Lung (tissue), 12 donors: Measurements from ENCODE around the gene PLEKHA1. TPM values are rescaled to one million over a fixed set of nuclear protein-coding genes. Genes with fewer than 3 reads are reported as not detected.

Experiments
- ATAC-seq: fragments of 200-7000 bp; cut with Tn5 transposase; one replicate; pipeline ENCODE4 v1.9.1; 2020; ENCODE audit warnings: moderate number of reproducible peaks; ENCODE audit not compliant: insufficient read depth, low FRiP score
- DNase-seq, 3 donors: peaks; one replicate each; pipeline ENCODE4 v3.0.0-alpha.2; 2013 to 2017
- H3K27ac ChIP-seq, 2 donors: one replicate each; pipeline ENCODE4 v1.5.1; 2013; ENCODE audit warnings: mild to moderate bottlenecking in 2 of 2, moderate library complexity in 2 of 2, control low read depth in 1 of 2, inconsistent platforms in 1 of 2, low read depth in 1 of 2, low read length in 1 of 2
- H3K27me3 ChIP-seq, 3 donors: one replicate each; pipeline ENCODE4 v1.5.1; 2013; ENCODE audit warnings: low read length in 2 of 3; ENCODE audit not compliant: control insufficient read depth in 3 of 3, insufficient read depth in 3 of 3
- H3K36me3 ChIP-seq, 4 donors: one replicate each; pipeline ENCODE4 v1.5.1; 2013; ENCODE audit warnings: low read length in 4 of 4, mild to moderate bottlenecking in 1 of 4, moderate library complexity in 1 of 4; ENCODE audit not compliant: control insufficient read depth in 4 of 4, insufficient read depth in 4 of 4
- H3K4me1 ChIP-seq, 5 donors: one replicate each; pipeline ENCODE4 v1.5.1; 2013; ENCODE audit warnings: low read length in 5 of 5, mild to moderate bottlenecking in 2 of 5, moderate library complexity in 1 of 5; ENCODE audit not compliant: control insufficient read depth in 5 of 5, insufficient read depth in 5 of 5
- H3K4me3 ChIP-seq: one replicate; pipeline ENCODE4 v1.5.1; 2013; ENCODE audit warnings: mild to moderate bottlenecking, control low read depth, moderate library complexity
- H3K9ac ChIP-seq, 2 donors: one replicate each; pipeline ENCODE4 v1.5.1; 2013; ENCODE audit warnings: low read length in 2 of 2, control low read depth in 1 of 2; ENCODE audit not compliant: insufficient read depth in 1 of 2
- H3K9me3 ChIP-seq, 4 donors: one replicate each; pipeline ENCODE4 v1.5.1; 2013; ENCODE audit warnings: low read length in 3 of 4, mild to moderate bottlenecking in 1 of 4, moderate library complexity in 1 of 4; ENCODE audit not compliant: control insufficient read depth in 4 of 4, insufficient read depth in 3 of 4
- CTCF ChIP-seq: IDR thresholded peaks from 2 replicates; pipeline ENCODE4 v1.5.1; 2012; ENCODE audit warnings: mild to moderate bottlenecking; ENCODE audit errors: control extremely low read depth, extremely low read depth
- WGBS, 2 donors: extraction: QIAGEN DNeasy Blood & Tissue Kit; methylation state at CpG; one replicate each; pipeline ENCODE4 v1.1.7; 2013; 5-methylcytosine and 5-hydroxymethylcytosine counted together
- polyA plus RNA-seq, 2 donors: library from polyadenylated mRNA; stranded (reverse); fragments of 200-250 nt; gene quantifications; one replicate each; pipeline ENCODE4 v1.2.1, GENCODE V29; 2013
- total RNA-seq, 2 donors: library from RNA; depleted of rRNA in 1 of 2; stranded (reverse); fragments of >200 nt in 1 of 2; gene quantifications; one replicate each; pipeline ENCODE4 v1.2.1, GENCODE V29; 2014 to 2021
- donor health status: control.
- donor health status: control.
- donor health status: Bipolar disorder and iron deficiency.
- donor health status: healthy.
- donor health status: DM: yes; HTN: yes; CAD: no.

PLEKHA1 gene
- total and polyA plus RNA-seq, 4 donors: 18.9 to 73.2 (median 28.2) TPM

- H3K4me3 ChIP-seq: no peak overlapping the region
- no peaks in the 10 kb centered on the region for H3K4me1 ChIP-seq
- no peak overlapping the region for H3K27ac ChIP-seq
- peaks cover 0 to 2% (median 0%) of the 10 kb centered on the region in 4 donors for H3K9me3 ChIP-seq
- H3K9ac ChIP-seq: no peak overlapping the region
- H3K36me3 ChIP-seq: no peaks in the 10 kb centered on the region
- H3K27me3 ChIP-seq: no peaks in the 10 kb centered on the region
- no peak for TF ChIP-seq CTCF
- DNase-seq: no peak
- ATAC-seq: no peak
- 71 to 86% methylated on average over 4 of the region's 4 CpGs for WGBS, 2 donors
Observed at GRCh38 chr10:122333037-122333436, 41.5 kb upstream of the PLEKHA1 start.

GRCh38 chr10:122336332-122336731 lies 38.2 kb upstream of the PLEKHA1 start:
- Histone ChIP-seq H3K27ac (no peak overlapping the region), H3K4me3 (no peak overlapping the region), H3K9me3 (peaks cover 0 to 2% (median 0%) of the 10 kb centered on the region in 4 donors), H3K4me1 (peaks cover 0 to 4% (median 0%) of the 10 kb centered on the region in 5 donors), H3K9ac (no peak overlapping the region), H3K36me3 (no peaks in the 10 kb centered on the region), H3K27me3 (no peaks in the 10 kb centered on the region)
- no peak for ATAC-seq
- 89 to 96% methylated on average over 10 of the region's 10 CpGs for WGBS, 2 donors
- no peak for TF ChIP-seq CTCF
- DNase-seq: no peak

- Histone ChIP-seq H3K4me3 (no peak overlapping the region), H3K9ac (no peak overlapping the region), H3K27ac (no peak overlapping the region), H3K36me3 (no peaks in the 10 kb centered on the region), H3K9me3 (peaks cover 0 to 2% (median 0%) of the 10 kb centered on the region in 4 donors), H3K27me3 (no peaks in the 10 kb centered on the region), H3K4me1 (peaks cover 0 to 4% (median 0%) of the 10 kb centered on the region in 5 donors)
- ATAC-seq: no peak
- DNase-seq: no peak
- 81 to 85% methylated on average over 3 of the region's 3 CpGs for WGBS, 2 donors
- no peak for TF ChIP-seq CTCF
Observed at GRCh38 chr10:122336961-122337360, 37.5 kb upstream of the PLEKHA1 start.
